GM06990 (cell line): ENCODE data around the gene LMAN1L.

ENCODE experiments used
- DNase-seq: peaks from one replicate; pipeline ENCODE4 v3.0.0-alpha.2; 2011; ENCODE audit not compliant: insufficient read length; ENCODE audit errors: extremely low read depth
- H3K27me3 ChIP-seq: replicated peaks from 2 replicates; pipeline ENCODE4 v1.6.0; 2011; ENCODE audit warnings: low read length; ENCODE audit not compliant: control insufficient read depth, insufficient read depth
- H3K36me3 ChIP-seq: 2 replicates; pipeline ENCODE4 v1.5.1; 2011; ENCODE audit warnings: low read length; ENCODE audit not compliant: control insufficient read depth, insufficient read depth
- H3K4me3 ChIP-seq: replicated peaks from 2 replicates; pipeline ENCODE4 v1.5.1; 2011; ENCODE audit warnings: low read depth, mild to moderate bottlenecking, control low read depth, low read length
- CTCF ChIP-seq: IDR thresholded peaks from 2 replicates; pipeline ENCODE4 v1.5.1; 2011; ENCODE audit warnings: low read length, control low read depth, mild to moderate bottlenecking, inconsistent platforms; ENCODE audit not compliant: insufficient read depth, poor library complexity, severe bottlenecking

Gene LMAN1L

GRCh38 chr15:74824976-74825375 lies 12.3 kb downstream of the LMAN1L start:
- no peaks in the 10 kb centered on the region for H3K36me3 ChIP-seq
- no peak for TF ChIP-seq CTCF
- no peaks in the 10 kb centered on the region; the same call in none of the 2 replicates for H3K27me3 ChIP-seq
- DNase-seq = no peak
- no peak overlapping the region for H3K4me3 ChIP-seq

- H3K27me3 ChIP-seq = no peaks in the 10 kb centered on the region; the same call in none of the 2 replicates
- TF ChIP-seq CTCF = no peak
Observed at GRCh38 chr15:74825866-74826265, 13.2 kb downstream of the LMAN1L start.

GRCh38 chr15:74826364-74826819 lies 13.8 kb downstream of the LMAN1L start, which contains the start of gene CPLX3:
CPLX3 (plus strand) TSS chr15:74826627; CDS start chr15:74826704, 77 bp downstream.
- no peaks in the 10 kb centered on the region for H3K36me3 ChIP-seq
- H3K4me3 ChIP-seq = no peak within 1 kb of the TSS

More at GRCh38 chr15:74825866-74826265, 13.2 kb downstream of the LMAN1L start:
- Histone ChIP-seq H3K36me3 (no peaks in the 10 kb centered on the region), H3K4me3 (no peak overlapping the region)
- DNase-seq = no peak

GRCh38 chr15:74826921-74827320 lies 14.3 kb downstream of the LMAN1L start:
- no peak for TF ChIP-seq CTCF
- Histone ChIP-seq H3K36me3 (no peaks in the 10 kb centered on the region), H3K4me3 (no peak overlapping the region), H3K27me3 (no peaks in the 10 kb centered on the region; the same call in none of the 2 replicates)
- DNase-seq = no peak

More at GRCh38 chr15:74826364-74826819, 13.8 kb downstream of the LMAN1L start, which contains the start of gene CPLX3:
- H3K27me3 ChIP-seq = no peaks in the 10 kb centered on the region; the same call in none of the 2 replicates
- no peak for TF ChIP-seq CTCF
- no peak for DNase-seq

- H3K27me3 ChIP-seq = no peaks in the 10 kb centered on the region; the same call in none of the 2 replicates
- no peak for DNase-seq
- no peak overlapping the region for H3K4me3 ChIP-seq
- TF ChIP-seq CTCF = no peak
- no peaks in the 10 kb centered on the region for H3K36me3 ChIP-seq
Observed at GRCh38 chr15:74827614-74828013, 15.0 kb downstream of the LMAN1L start.

GRCh38 chr15:74828835-74829234 lies 16.2 kb downstream of the LMAN1L start:
- Histone ChIP-seq H3K4me3 (no peak overlapping the region), H3K36me3 (no peaks in the 10 kb centered on the region), H3K27me3 (no peaks in the 10 kb centered on the region; the same call in none of the 2 replicates)
- DNase-seq = no peak
- TF ChIP-seq CTCF = no peak
